GM21786 (cell line): ENCODE results near the gene NEU3.
"Not testable (repeated sequence)": the region's sequence is repeated elsewhere in the genome, so short reads cannot be mapped to it uniquely, and the experiment has no call there.

Experiments used
- ATAC-seq: cut with Tn5 transposase; IDR thresholded peaks from one replicate; pipeline ENCODE4 v1.9.1; 2021; ENCODE audit not compliant: unreplicated experiment

NEU3 gene

DNA sequence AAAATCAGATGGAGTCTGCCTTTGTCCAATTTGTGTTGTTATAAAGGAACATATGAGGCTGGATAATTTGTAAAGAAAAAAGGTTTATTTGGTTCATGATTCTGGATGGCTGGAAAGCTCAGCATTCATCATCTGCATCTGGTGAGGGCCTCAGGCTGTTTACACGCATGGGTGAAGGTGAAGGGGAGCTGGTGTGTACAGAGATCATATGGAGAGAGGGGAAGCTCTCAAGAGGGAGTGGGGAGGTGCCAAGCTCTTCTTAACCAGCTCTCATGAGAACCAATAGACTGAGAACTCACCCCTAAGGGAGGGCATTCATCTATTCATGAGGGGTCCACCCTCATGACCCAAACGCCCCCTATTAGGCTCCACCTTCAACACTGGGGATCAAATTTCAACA lies 40.0 kb downstream of the NEU3 start:
- ATAC-seq, result no peak

DNA sequence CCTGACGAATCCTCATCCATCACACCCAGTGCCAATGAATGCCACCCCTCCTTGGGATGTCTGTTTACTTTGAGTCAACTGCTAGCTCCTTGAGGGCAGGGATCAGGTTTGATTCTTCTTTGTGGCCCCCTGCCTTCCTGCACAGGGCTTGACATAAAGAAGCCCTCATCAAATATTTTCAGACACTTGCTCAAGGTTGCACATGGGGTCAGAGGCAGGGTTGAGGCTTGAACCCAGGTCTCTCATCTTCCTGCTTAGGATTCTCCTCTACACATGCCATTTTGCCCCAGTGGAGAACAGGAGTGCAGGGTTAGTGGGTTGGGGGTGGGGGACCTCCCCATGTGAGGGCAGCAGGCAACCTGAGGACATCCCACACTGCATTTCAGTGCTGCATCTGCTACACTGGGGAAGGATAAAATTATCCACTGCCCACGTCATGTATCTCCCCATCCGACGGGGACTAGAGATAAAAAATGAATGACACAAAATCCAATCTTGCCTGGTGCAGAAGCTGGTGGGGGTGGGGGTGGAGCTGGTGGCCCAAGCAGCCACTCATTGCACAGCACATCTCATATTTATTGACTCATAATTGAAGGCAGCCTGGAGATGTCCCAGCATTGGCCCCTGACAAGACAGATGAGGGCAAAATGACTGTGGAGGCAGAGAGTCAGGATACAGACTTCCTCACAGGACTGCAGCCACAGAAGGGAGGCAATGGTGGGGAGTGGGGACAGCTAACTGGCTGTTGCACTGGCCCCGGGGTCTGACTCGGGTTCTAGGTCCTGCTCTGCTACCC lies 41.3 kb downstream of the NEU3 start:
- ATAC-seq, result no peak

GRCh38 chr11:75031224-75031753 lies 42.6 kb downstream of the NEU3 start:
- no peak for ATAC-seq

DNA sequence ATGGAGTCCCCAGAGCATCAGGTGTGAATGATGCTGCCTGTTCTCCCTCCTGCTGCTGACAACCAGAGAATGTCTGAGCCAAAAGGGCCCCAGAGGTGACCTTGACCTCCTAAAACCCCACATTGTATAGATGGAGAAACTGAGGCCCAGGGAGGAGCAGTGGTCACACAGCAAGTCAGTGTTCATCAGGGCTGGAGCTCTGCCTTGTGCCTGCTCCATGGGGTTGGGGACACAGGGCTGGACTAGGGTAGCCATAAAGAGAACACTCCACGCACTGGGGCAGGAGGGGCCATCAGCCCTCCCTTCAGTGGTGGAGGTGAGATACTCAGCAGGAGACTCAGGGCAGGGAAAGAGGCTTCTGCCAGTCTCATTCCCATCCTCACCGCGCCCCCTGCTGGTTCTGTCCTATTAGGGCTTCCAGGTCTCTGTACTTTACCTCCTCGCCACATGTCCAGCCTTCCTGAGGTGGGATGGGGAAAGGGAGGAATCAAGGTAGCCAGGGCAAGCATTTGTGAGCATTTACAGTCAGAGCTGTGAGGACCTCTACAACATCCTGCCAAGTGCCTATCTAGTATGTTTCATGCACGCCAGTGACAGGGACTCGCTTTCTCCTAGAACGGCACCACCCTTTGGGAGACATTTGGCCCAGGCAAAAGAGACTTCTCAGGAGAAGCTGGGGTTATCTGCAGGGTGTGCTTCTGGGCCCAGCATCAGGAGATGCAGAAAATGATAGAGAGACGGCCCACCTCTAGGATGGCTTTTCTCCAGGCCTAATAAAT lies 43.2 kb downstream of the NEU3 start:
- ATAC-seq, result no peak

- no peak for ATAC-seq
Measured at GRCh38 chr11:75032550-75032935, 43.8 kb downstream of the NEU3 start.

DNA sequence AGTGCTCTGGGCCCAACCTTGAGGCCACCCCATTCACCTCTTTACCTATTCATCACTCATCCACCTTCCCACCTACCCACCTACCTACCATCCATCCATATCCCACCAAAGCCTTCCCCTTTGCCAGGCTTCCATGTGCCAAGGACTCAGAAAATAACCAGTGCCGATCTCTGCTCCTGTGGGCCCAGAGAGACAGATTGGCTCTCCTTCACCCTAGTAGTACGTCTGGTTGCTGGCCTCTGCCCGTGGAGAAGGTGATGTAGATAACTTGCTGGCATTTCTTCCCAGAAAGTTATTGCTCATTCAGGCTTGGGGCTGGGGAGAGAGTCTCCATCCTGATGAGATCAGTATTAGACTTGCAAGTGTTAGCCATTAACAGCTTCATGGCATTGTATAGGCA lies 45.2 kb downstream of the NEU3 start:
- ATAC-seq, result no peak

DNA sequence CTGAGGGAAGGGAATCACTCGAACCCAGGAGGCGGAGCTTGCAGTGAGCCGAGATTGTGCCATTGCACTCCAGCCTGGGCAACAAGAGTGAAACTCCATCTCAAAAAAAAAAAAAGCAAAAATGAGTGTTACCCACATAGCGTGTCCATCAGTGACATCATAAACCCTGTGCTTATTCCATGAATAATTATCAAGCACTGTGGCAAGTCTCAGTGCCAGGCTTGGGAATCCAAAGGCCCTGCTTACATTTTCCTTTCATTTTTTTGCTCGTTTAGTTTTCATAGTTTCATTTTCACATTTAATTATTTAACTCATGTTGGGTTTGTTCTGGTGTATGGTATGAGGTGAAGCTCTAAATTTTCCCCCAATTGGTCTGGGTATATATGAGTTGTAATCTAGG lies 46.5 kb downstream of the NEU3 start:
- ATAC-seq, result no peak

DNA sequence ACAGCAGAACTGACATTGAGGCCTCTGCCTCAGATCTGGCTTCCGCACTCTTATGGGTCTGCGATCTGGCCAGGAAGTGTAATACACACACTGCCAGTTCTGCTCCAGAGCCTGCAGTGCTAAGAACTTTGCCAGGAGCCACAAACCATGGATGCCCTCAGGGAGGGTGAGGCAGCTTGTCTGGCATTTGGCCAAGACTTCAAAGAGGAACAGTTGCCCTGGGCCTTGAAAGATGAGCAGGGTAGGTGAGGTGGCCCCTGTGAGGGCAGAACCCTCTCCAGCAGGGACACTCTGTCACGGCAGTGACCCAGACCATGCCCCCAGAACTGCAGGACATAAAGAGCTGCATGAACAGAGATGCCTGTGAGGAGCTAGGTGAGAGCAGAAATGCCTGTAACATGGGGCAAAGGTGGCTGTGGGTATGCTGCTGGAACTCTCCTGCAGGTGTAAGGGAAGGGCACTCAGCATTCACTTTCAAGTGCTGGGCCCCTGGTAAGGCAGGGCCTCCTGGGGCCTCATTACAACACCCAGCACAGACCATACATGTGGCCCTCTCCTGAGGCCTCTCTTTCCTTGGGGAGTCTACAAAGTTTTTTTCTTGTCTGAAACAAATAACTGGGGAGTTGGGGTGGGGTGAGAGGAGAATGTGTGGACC lies 47.3 kb downstream of the NEU3 start:
- ATAC-seq, result no peak

DNA sequence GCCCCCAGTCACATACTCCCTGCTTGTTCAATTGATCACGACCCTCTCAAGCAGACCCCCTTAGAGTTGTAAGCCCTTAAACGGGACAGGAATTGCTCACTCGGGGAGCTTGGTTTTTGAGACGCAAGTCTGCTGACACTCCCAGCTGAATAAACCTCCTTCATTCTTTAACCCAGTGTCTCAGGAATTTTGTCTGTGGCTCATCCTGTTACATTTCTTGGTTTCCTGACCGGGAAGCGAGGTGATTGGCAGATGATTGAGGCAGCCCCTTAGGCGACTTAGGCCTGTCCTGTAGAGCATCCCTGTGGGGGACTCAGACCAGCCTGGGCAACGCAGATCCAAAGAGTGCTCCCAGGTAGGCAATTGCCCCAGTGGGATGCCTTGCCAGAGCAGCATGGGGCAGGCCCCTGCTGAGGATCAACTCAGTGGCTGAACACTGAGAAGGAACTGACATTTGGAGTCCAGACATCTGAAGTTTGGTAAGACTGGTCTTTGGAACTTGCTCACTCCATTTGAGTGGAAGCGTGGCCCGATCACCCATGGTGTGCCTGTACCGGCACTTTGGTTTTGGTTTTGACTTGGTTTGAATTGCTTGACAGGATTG lies 51.5 kb downstream of the NEU3 start:
- ATAC-seq, result no peak

- no peak for ATAC-seq
Measured at GRCh38 chr11:75041263-75041662, 52.5 kb downstream of the NEU3 start.

GRCh38 chr11:75041821-75042220 lies 53.1 kb downstream of the NEU3 start:
- not testable (repeated sequence) for ATAC-seq

GRCh38 chr11:75044381-75045170 lies 55.8 kb downstream of the NEU3 start:
- ATAC-seq, result not testable (repeated sequence)

GRCh38 chr11:75046668-75047067 lies 57.9 kb downstream of the NEU3 start:
- ATAC-seq, result not testable (repeated sequence)

DNA sequence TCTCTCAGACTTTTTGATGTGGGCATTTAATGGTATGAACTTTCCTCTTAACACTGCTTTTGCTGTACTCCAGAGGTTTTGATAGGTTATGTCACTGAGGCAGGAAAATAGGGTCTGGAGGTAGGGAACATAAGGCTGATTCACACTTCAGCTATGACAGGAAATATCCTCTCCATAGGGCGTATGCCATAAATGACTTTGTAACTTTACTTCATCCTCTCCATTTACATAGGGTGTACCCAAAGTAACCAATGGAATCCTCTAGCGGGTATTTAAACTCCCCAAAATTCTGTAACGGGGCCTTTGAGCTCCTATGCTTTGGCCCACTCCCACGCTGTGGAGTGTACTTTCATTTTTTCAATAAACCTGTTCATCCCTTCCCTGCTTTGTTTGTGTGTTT lies 58.5 kb downstream of the NEU3 start:
- ATAC-seq, result no peak

DNA sequence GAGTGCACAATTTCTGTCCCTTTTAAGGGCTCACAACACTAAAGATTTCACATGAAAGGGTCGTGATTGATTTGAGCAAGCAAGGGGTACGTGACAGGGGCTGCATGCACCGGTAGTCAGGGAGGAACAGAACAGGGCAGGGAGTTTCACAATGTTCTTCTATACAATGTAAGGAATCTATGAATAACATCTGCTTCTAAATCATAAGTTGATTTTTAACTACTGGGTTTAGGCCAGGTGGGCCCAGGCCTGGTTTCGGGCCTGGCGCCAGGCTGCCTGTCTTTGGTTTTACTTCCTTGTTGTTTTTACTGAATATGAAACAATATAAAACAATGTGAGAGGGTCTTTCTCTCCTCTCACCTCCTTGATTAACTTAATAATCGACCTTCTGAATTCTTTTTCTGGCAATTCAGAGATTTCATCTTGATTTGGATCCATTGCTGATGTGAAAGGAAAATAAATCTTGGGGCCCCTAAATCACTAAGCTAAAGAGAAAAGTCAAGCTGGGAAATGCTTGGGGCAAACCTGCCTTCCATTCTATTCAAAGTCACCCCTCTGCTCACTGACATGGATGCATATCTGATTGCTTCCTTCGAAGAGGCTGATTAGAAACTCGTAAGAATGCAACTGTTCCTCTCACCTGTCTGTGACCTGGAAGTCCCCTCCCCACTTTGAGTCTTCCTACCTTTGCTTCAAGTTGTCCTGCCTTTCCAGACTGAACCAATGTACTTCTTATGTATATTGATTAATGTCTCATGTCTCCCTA lies 61.0 kb downstream of the NEU3 start:
- ATAC-seq, result not testable (repeated sequence)

DNA sequence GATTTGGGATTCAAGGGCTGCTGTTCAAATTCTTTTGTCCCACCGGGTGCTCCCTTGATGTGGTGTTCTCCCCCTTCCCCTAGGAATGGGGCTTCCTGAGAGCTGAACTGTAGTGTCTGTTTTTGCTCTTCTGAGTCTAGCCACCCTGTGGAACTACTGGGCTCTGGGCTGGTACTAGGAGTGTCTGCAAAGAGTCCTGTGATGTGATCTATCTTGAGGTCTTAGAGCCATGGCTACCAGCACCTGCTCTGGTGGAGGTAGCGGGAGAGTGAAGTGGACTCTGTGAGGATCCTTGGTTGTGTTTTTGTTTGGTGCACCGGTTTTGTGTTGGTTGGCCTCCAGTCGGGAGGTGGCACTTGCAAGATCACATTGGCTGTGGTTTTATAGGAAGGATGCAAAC lies 61.8 kb downstream of the NEU3 start:
- no peak for ATAC-seq

- no peak for ATAC-seq
Measured at GRCh38 chr11:75051043-75051442, 62.3 kb downstream of the NEU3 start.

- no peak for ATAC-seq
Measured at GRCh38 chr11:75052457-75052856, 63.7 kb downstream of the NEU3 start.

DNA sequence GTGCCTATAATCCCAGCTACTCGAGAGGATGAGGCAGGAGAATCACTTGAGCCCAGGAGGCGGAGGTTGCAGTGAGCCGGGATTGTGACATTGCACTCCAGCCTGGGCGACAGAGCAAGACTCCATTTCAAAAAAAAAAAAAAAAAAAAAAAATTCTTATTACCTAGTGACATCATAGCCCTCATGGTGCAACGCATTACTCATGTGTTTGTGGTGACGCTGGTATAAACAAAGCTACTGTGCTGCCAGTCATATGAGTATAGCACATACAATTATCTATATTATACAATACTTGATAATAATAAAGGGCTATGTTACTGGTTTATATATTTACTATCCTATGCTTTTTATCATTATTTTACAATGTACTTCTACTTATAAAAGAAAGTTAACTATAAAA lies 66.8 kb downstream of the NEU3 start:
- ATAC-seq, result no peak

DNA sequence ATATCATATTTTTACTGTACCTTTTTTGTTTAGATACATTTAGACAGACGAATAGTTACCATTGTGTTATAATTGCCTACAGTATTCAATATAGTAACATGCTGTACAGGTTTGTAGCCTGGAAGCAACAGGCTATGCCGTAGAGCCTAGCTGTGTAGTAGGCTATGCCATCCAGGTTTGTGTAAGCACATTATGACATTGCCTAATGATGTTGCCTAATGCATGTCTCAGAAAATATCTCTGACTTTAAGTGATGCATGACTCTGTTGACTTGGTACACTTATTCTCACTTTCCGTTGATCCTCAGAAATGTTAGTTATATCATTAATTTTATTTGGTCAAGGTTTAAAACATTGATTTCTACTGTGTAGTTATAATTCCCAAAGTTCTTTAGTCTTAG lies 68.1 kb downstream of the NEU3 start:
- no peak for ATAC-seq
